Measurements from ENCODE around the gene SEMA7A.

- TF ChIP-seq EP300 (IDR thresholded peaks at IDR 0.05): no peak
- TF ChIP-seq CTCF (IDR thresholded peaks at IDR 0.05): no peak
- no peak for TF ChIP-seq POLR2A (IDR thresholded peaks at IDR 0.05)
These were observed 17.5 kb downstream of the SEMA7A start for GRCh38 chr15:74415966-74416916.
